HG03439 (cell line): ENCODE measurements around the gene CENPO.
"Not testable (repeated sequence)": the region's sequence is repeated elsewhere in the genome, so short reads cannot be mapped to it uniquely, and the experiment has no call there.

Experiments
- ATAC-seq: cut with Tn5 transposase; IDR thresholded peaks from one replicate; pipeline ENCODE4 v1.9.1; 2021; ENCODE audit warnings: mild to moderate bottlenecking, moderate library complexity; ENCODE audit not compliant: unreplicated experiment

CENPO gene

DNA sequence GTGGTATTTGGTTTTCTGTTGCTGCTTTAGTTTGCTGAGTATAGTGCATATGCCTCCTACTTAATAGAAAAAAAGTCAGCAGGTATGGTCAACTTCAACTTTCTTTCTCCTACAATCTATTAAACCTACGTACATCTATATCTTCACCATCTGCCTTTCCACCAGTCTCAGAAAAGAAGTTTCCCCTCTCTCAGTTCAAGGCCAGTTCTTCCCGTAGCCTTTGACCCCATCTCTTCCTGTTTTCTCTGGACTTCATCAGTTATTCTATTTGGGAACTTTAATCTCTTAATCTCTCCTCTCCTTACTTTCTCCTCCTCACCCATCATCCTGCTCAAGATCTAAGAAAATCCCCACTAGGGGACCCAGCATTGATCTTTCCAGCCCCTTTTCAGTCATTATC lies 5.7 kb upstream of the CENPO start:
- no peak for ATAC-seq

DNA sequence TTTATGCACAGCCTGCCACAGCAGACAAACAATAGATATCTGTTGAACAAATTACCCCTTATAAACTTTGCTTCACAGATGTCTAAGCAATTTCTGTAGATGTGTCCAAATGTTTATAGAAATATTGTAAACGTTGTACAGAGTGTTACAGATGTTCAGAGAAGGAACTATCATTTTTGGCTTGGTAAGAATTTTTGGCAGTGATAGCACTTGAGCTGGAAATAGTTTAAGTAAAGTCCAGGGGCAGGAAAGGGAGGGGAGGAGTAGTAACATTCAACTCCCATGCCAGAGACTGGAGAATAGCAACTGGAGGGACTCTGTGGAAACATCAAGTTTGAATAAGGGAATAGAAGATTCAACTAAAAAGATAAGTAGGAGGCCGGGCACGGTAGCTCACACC lies 4.4 kb upstream of the CENPO start:
- ATAC-seq, result no peak

DNA sequence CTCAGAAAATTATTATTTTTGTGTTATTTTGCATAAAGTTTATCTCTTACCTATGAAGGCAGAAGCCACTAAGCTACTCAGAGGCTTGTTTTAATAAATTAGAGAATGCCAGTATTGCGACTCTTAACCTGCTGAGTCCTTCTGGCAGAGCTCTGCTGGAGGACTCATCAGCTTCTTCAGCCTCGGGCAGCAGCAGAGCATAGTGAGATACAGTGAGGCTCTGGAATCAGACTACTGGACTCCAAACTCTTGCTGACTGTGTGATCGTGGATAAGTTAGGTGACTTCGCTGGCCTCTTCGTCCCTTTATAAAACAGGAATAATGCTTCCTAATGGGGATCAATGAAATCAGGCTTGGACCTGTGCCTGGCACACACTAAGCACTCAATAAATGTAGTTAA lies 1.8 kb upstream of the CENPO start:
- no peak for ATAC-seq

- ATAC-seq, result no peak
Measured at GRCh38 chr2:24792542-24792873, 717 bp upstream of the CENPO start.

DNA sequence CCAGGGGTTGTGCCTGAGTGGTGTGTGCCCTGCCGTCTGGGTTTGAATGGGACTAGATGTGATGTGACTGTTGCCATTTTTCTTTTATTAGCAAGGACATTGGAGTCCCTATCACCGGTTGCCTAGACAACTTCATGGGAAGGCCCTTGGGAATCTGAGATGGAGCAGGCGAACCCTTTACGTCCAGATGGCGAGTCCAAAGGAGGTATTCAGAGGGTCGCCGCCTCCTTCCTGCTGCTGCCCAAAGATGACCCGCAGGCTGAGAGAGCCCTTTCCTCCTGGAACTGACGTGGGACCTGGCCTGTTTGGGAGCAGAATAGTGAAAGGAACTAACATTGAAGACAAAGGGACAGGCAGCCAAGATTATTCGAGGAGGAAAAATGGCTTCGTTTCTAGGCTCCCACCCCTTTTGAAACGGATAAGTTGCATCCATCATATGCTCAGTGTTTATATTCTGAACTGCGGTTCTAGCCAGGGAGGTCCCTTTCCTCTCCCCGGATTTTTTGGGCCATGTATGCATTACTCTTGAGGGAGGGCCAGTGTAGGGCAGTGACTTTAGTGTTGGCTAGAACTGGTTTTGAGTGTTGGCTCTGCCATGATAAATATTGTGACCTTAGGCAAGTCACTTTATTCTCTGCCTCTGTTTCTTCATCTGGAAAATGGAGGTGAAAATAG lies 673 bp downstream of the CENPO start:
- ATAC-seq, result no peak

DNA sequence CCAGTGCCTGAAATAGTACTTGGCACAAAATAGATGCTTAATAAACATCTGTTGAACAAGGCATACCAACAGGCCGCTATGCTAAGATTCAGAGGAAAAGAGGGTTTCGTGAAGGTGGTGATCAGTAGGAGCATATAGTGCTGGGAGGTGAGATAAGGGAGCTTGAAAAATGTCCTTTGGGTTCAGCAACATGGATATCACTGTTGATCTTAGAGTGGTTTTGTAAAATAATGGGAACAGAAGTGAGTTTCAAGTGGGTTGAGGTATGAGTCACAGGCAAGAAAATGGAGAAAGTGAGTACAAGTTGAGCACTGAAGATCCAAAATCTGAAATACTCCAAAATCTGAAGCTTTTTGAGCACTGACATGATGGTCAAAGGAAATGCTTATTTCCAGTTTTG lies 4.4 kb downstream of the CENPO start:
- ATAC-seq, result no peak

DNA sequence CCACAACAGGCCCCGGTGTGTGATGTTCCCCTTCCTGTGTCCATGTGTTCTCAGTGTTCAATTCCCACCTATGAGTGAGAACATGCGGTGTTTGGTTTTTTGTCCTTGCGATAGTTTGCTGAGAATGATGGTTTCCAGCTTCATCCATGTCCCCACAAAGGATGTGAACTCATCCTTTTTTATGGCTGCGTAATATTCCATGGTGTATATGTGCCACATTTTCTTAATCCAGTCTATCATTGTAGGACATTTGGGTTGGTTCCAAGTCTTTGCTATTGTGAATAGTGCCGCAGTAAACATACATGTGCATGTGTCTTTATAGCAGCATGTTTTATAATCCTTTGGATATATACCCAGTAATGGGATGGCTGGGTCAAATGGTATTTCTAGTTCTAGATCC lies 7.3 kb downstream of the CENPO start:
- not testable (repeated sequence) for ATAC-seq

GRCh38 chr2:24805811-24806660 lies 12.8 kb downstream of the CENPO start:
- ATAC-seq, result not testable (repeated sequence)

GRCh38 chr2:24806661-24807036 lies 13.4 kb downstream of the CENPO start:
- no peak for ATAC-seq

DNA sequence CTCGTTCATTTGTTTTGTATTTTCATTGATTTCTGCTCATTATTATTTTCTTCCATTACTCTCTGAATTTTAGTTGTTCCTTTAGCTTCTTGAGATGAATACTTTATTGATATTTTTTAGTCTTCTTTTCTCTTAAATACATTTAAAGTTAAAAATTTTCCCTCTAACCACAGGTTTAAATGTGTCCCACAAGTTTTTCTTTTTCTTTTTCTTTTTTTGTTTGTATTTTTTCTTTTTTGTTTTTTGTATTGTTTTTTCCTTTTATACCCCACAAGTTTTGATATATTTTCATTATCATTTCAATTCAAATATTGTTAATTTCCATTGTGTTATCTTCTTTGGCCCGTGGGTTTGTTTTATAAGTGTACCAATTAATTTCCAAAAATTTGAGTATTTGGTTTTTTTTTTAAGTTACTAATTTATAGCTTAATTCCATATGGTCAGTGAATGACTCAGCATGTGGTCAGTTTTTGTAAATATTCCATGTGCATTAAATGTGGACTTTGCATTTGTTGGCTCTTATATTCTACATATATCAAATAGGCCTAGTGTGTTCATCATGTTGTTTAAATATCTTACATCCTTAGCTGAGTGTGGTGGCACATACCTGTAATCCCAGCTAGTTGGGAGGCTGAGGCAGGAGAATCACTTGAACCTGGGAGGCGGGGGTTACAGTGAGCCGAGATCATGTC lies 16.2 kb downstream of the CENPO start:
- no peak for ATAC-seq

DNA sequence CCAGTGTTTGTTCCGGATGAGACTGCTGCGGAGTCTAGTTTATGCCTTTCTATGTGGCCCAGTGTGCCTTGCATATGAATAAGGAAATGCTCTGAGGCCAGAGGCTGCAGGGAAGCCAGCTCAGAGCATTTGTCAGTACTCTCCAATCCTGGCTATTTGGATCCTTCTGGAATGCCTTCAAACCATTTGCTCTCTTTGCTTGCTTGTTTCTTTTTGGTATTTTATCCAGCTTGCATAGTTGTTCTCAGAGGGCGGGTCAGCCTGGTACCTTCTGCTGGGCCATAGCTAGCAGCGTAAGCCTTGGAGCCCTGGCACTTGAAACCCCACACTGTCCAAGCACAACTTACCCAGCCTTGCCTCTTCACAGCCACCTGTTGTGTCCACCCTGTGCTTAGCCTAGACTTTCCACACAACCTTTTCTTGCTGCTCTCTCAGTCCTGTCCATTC lies 20.5 kb downstream of the CENPO start:
- ATAC-seq, result no peak

- no peak for ATAC-seq
Measured at GRCh38 chr2:24814516-24814915, 21.3 kb downstream of the CENPO start.

DNA sequence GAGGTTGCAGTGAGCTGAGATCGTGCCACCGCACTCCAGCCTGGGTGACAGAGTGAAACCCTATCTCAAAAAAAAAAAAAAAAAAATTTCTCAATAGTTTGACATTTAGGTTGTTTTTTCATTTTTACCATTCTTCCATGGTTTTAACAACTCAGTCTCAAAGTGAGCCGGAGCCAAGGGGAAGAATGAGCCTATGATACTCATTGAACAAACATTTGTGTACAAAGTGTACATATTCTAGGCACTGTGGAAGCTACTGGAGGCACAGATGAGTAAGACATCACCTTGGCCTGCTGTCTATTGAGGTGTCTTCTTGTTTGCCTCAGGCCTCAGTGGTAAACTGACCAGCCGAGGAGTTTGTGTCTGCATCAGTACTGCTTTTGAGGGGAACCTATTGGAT lies 21.9 kb downstream of the CENPO start:
- no peak for ATAC-seq

DNA sequence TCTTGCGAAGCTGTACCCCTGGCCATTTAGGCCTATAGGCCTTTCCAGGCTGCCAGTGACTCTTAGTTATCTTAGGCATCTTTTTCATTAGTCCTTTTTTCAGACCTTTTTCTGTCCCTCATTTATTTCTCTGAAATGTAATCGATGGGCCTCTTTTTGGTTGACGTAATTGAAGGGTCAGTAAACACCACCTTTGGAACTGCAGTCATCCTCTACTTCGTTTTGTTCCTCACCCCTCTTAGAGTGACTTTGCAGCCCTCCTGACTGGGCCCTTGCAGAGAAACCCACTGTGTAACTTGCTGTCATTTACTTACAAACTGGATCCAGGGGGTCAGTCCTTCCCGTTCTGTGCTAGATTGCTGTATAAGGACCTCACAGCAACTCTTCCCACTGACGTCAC lies 23.2 kb downstream of the CENPO start:
- ATAC-seq, result no peak

- no peak for ATAC-seq
Measured at GRCh38 chr2:24816884-24817283, 23.7 kb downstream of the CENPO start.

- no peak for ATAC-seq
Measured at GRCh38 chr2:24818721-24819167, 25.5 kb downstream of the CENPO start.

- ATAC-seq, result no peak
Measured at GRCh38 chr2:24819442-24820174, 26.4 kb downstream of the CENPO start.

- ATAC-seq, result no peak
Measured at GRCh38 chr2:24820175-24820513, 26.9 kb downstream of the CENPO start.

GRCh38 chr2:24820598-24821432 lies 27.6 kb downstream of the CENPO start:
- ATAC-seq, result no peak

DNA sequence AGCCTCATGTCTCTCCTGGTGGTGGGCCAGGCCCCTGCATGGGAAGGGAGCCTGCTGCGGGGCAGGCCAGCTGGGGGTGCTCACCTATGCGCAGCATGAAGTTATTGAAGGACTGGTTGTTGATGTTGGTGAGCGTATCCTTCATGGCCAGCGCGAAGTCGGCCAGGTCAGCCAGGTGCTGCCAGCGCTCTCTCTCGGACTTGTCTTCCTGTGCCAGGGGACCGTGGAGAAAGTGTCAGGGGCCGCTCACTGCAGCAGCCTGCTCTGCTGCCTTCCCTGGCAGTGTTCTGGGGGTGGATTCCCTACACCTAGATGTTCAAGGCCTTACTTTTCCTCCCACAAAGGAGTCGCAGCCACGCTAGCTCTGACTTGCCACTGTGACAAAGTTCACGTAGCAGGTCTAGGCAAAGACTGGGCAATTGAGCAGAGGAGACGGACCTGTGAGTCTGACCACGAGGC lies 28.2 kb downstream of the CENPO start:
- no peak for ATAC-seq
